Activated CD4-positive, alpha-beta T cell treated with anti-CD3 and anti-CD28 coated beads, Interleukin-2, amount 50 U/mL, for 4 hours (primary cell): ENCODE data around the gene ARG1.
A peak's percentile ranks its signal among the peaks of the same experiment; 100 is the strongest.
"Not testable (repeated sequence)": the region's sequence is repeated elsewhere in the genome, so short reads cannot be mapped to it uniquely, and the experiment has no call there.

ENCODE experiments used
- DNase-seq, 2 experiments: peaks; one replicate each; pipeline ENCODE4 v3.0.0-alpha.2; 2020

ARG1 gene

DNA sequence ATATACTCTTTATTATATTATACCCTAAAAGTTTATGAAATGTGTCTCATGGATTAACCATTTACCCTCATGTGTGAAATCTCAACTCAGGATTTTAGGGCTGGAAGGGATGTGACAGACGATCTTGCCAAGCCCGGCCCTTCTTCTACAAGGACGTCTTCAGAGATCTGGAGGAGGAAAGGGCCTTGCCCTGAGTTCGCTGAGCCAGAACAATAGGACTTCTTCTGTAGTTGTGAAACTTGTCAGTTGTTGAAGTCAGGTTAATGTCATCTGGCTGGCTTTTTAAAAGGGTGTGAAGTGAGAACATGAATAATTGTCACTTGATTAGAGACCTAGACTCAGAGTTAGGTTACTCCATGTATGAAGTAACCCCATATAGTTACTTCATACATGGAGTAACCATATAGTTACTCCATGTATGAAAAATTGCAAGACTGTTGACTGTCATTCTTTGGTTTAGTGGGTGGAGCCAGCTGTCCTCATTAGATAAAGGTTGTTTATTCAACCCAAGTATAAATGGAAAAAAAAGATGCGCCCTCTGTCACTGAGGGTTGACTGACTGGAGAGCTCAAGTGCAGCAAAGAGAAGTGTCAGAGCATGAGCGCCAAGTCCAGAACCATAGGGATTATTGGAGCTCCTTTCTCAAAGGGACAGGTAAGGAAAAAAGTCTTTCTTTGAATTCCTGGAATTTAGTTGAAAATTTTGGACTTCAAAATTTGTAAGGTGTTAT, at the start of gene ARG1:
Gene ARG1, plus strand, starts transcription at position 541 of the 730 bp plus-strand sequence. Its CDS starts 57 bp downstream, at position 598.
- no peak for DNase-seq

DNA sequence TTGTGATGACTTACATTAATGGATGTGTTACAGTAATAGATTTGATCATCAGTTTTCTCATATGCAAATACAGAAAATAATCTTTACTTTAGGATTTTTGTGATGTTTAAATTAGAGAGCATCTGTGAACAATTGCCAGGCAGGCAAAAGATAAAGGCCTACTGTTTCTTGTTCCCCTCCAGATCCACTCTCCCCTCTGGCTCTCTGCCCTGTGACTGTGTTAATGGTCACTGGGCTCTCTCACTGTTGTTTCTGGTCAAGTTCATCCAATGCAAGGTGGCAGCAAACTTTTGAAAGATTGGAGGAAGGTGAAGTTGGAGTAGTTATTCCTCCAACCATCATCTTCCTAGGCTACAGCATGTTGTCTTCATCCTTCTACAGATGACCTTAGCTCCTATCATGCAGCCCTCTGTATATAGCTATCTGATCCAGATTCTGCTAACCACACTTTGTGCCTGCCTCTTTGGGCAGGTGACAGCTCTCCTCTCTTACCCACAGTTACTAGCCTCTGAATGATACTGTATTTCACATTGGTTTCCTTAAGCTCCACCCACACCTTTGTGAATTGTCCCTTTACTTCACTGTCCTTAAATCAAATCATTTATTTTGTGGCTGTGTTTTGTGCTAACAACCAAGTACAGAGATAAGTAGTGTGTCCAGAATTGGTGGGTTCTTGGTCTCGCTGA, 48.9 kb upstream of the ARG1 start:
- DNase-seq = no peak

DNA sequence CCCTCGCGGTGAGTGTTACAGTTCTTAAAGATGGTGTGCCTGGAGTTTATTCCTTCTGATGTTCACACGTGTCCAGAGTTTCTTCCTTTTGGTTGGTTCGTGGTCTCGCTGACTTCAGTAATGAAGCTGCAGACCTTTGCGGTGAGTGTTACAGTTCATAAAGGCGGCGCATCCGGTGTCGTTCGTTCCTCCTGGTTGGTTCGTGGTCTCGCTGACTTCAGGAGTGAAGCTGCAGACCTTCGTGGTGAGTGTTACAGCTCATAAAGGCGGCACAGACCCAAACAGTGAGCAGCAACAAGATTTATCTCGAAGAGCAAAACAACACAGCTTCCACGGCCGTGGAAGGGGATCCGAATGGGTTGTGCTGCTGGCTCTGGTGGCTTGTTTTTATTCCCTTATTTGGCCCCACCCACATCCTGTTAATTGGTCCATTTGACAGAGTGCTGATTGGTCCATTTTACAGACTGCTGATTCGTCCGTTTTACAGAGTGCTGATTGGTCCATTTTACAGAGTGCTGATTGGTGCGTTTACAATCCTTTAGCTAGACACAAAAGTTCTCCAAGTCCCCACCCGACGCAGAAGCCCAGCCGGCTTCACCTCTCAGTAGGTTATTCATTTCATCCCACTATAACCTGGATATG, 48.2 kb upstream of the ARG1 start:
- DNase-seq = no peak

DNA sequence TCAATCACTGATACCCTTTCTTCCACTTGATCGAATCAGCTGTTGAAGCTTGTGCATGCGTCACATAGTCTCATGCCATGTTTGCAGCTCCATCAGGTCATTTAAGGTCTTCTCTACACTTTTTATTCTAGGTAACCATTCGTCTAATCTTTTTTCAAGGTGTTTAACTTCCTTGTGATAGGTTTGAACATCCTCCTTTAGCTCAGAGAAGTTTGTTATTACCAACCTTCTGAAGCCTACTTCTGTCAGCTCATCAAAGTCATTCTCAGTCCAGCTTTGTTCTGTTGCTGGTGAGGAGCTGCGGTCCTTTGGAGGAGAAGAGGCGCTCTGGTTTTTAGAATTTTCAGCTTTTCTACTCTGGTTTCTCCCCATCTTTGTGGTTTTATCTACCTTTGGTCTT, 42.1 kb upstream of the ARG1 start:
- not testable (repeated sequence) for DNase-seq

DNA sequence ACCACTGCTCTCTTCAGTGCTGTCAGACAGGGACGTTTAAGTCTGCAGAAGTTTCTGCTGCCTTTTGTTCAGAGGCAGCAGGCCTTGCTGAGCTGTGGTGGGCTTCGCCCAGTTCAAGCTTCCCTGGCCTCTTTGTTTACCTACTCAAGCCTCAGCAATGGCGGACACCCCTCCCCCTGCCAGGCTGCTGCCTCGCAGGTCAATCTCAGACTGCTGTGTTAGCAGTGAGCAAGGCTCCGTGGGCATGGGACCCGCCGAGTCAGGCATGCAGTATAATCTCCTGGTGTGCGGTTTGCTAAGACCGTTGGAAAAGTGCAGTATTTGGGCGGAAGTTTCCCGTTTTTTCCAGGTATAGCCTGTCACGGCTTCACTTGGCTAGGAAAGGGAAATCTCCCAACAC, 41.3 kb upstream of the ARG1 start:
- DNase-seq = not testable (repeated sequence)

DNA sequence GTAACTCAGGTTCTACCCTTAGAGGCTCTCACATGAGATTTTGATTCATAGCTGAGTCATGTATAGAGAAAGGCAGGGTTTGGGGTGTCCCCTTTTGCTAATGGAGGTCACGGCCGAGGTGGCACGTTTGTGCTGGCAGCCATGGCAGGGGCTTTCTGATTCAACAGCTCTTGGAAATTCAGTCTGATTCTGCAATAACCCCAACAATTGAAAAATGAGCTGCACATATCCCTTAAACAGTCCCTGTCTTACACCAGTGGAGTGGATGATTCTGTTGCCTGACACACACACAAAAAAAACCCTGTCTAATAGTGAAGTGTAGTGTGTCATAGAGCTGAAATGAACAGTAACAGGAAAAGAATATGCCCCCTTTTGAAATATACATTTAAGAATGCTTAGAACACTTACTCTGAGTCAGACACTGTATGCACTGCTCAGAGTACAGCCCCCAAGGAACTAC, 40.4 kb upstream of the ARG1 start:
- peak; percentile 39 to 41 for DNase-seq

DNA sequence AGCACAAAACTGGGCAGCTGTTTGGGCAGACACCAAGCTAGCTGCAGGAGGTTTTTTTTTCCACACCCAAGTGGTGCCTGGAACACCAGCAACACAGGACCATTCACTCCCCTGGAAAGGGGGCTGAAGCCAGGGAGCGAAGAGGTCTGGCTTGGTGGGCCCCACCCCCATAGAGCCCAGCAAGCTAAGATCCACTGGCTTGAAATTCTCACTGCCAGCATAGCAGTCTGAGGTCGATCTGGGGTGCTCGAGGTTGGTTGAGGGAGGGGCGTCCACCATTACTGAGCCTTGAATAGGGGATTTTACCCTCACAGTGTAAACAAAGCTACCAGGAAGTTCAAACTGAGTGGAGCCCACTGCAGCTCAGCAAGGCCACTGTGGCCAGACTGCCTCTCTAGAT, 34.4 kb upstream of the ARG1 start:
- not testable (repeated sequence) for DNase-seq

DNA sequence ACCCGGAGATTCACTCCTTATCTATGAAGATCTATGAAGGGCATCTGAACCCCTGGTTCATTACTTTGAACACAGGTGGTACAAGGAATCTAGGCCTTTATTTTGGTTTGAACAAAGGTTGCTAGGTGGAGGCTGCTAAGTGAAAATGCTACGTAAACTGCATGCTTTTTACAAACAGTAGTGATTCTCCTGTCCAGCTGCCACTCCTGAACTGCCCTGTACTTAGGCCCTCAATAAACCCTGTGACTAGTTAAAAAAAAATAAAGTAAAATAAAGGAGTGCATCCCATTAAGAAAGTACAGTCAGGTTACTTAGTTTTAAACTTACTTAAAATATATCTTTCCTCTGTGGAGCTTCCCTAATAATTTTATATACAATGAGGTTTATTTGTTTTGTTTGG, 27.7 kb upstream of the ARG1 start:
- no peak for DNase-seq

DNA sequence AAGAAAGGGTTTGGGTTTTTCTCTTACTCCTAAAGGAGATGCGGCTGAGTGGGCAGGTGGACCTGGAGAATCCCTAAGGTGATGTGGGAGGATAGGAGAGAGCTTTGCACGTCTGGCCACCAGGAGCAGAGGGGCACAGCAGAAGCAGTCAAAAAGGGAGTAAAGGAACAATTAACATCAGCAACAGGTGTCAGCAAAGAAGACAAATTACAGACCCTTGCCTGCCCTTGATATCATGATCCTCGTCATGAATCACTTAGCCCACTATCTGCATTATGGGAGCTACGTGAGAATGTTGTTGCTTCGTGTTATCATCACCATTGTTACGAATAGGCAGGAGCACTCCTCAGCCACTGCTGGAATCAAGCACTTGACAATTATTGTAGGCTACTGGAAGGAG, 25.5 kb upstream of the ARG1 start:
- no peak for DNase-seq

DNA sequence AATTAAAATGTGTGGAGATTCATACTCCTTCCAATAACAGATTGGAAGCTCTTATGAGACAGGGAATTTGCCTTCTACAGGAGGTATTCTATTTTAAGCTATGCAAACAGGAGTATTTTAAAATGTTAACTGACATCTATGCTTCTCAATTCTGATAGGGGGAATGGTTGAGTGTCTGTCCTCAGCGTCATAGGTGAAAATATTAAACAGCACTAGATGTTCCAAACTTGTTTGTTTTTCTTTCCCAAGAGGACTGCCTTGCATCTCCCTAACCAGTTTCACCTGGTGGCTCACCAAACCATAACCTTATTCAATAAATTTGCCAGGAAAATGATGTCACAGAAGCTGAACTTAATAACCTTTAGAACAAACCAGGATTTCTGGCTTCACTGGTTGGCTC, 24.6 kb upstream of the ARG1 start:
- DNase-seq = no peak

DNA sequence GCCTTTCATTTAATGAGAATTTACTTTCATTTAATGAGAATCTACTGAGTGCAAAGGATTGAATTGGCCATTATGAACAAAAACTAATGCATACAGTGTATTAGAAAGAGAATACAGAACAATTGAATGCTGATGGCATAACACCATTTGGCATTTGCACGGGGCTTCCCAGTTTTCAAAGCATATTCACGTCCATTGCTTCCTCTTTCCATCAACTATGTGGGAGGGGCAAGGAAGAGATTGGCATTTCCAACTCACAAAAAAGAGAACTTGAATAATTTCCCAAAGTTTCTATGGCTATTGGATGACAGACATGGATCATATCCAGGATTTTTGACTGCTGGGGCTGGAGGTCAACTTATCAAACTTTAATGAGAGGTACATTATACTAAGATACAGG, 23.2 kb upstream of the ARG1 start:
- DNase-seq = no peak

DNA sequence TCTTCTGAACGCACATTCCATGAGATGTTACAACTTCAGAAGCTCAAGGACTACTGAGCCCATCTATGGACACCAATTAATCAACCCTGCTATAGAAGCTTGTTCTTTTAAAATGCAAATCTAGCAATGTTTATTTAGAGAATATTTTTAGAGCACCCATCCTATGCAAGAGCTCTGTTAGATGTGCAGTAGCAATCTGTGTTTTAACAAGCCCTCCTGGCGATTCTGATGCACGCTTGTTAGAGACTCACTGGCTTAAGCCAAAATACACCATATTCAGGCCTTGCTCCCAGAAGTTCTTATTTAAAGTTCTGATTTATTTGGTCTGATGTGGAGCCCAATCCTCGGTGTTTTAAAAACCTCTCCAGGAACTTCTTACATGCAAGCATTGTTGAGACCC, 21.1 kb upstream of the ARG1 start:
- DNase-seq = no peak

DNA sequence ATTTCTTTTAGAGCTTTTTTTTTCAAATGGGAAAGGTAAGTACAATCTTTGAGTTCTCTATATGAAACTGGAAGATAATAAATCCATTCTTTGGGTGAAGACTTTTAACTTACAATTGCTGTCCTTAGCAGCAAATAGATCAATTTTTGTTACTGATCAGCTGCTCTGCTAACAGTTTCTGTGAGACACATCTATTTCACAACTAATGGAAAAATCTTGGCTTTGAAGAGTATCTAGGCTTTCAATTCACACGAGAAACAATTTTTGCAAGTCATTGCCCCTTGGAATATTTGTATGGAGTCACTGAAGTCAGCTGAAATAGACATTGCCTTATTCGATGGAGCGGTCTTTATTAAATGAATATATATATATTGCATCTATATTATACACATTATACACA, 20.5 kb upstream of the ARG1 start:
- DNase-seq = no peak

DNA sequence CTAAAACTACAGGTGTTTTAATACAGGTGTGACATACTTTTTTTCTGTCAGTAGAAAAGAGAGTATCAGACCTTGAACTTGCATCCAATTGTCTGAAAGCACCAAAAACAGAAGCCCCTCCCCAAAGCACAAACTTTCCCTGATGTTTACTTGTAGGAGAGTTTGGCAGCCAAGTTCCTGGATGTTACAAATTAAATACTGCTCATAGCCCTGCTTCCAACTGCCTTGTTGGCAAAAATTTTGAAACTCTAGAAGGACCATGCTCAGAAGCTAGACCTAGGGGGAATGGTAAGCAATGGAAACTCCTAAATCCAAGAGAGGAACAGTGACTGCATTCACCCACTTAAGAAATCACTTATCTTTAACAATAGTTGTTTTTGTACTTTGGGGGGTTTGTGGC, 17.0 kb upstream of the ARG1 start:
- DNase-seq = no peak

DNA sequence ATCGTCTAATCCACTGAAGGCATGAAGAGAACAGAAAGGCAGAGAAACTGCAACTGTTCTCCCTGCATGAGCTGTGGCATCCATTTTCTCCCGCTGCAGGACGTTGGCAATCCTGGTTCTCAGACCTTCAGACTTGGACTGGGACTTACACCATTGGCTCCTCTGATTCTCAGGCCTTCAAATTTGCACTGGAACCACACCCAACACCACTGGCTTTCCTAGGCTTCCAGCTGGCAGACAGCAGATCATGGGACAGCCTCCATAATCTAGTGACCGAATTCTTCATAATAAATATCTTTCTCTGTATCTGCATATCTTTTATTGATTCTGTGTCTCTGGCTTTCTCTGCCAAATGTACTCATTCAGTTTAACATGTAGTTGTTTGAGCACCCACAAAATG, 14.1 kb upstream of the ARG1 start:
- no peak for DNase-seq

DNA sequence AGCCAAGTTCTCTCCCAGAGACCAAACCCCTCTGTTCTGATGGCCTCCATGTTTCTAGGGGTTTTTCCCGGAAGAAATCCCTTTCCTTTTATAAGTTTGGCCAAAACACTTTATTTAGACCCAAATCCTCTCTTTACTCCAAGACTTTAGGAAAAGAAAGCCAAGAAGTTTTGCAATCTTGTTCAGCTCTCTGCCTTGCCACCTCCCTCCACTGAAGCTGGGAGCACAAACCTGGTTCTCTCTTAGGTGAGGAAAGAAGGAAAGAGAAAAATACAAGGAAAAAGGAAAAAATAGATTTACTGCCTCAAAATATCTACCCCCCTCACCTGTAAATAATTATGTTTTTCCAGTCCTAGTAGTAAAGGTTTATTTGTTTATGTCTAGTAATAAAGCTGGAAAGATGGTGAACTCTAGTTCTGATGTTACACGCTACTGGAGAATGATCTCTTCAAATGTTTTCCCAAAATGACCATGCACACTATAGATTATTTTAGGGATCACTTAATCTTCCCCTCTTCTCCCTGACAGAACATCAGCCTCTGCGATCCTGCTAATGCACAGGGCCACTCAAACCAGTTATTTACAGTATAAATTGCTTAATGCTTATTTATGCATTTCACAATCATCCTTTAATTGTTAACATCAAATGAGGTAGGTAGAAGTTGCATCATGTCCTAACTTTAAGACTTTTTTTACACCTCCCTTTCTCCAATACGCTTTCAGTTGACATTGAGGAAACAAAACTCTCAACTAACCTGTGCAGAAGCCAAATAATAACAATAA, 10.9 kb upstream of the ARG1 start:
- no peak for DNase-seq

DNA sequence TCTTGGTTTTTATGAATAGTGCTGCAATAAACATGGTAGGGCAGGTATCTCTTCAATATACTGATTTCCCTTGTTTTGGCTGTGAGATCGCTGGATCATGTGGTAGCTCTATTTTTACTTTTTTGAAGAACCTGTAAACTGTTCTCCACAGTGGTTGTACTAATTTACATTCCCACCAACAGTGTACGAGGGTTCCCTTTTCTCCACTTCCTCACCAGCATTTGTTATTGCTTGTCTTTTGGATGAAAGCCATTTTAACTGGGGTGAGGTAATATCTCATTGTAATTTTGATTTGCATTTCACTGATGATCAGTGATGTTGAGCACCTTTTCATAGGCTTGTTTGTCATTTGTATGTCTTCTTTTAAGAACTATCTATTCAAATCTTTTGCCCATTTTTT, 8.0 kb upstream of the ARG1 start:
- DNase-seq = no peak

DNA sequence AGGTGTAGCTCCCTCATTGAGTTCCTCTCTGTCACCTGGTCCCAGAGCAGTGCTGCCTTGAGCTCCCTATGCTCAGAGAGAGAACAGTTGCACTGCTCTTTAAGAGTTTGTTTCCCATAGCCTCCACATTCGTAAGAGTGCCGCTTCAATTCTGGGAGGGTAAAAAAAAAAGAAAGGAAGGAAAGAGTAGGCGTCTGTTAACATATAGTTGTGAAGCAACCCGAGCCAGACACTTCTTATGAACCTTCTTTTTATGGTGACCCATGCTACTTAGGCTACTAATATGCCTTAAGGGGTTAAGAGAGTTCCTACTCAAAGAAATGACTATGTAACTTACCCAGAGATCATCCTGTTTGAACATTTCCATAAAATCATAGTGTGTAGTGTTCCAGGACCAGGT, 4.3 kb upstream of the ARG1 start:
- no peak for DNase-seq

DNA sequence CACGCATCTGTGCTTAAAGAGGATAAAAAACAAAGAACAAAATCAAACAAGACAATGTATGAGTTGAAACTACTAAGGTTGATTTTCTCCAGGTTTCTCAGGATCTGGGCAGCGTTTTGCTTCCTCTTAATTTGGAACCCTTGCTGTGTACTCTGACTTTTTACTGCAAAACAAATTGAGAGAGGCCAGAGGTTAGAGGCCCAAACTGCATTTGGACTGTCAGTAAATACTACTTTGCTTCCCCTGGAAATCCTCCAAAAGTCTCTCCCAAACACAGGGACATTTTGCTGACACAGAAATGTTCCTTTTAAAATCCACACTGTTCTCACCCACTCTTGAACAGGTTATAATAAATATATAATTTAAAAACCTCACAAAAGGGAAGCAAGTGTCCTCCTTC, 1.1 kb downstream of the ARG1 start:
- DNase-seq = no peak

DNA sequence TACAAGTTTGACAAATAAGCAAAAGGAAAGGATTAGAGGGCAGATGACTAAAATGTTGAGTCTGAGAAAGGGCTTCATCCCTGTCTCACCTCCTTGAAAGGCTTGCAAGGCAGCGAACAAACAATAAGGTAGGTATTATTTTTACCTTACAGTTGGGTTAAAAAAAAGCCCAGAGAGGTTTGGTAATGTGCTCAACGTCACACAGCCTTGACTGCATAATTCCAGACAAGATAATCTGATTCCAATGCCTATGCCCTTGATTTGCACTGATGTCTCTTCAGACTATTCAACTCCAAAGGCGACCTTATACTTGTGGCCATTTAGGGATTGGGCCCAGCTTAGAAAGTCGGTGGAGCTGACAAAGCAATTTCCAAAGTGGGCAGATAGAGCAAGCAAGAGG, 1.7 kb downstream of the ARG1 start:
- no peak for DNase-seq

DNA sequence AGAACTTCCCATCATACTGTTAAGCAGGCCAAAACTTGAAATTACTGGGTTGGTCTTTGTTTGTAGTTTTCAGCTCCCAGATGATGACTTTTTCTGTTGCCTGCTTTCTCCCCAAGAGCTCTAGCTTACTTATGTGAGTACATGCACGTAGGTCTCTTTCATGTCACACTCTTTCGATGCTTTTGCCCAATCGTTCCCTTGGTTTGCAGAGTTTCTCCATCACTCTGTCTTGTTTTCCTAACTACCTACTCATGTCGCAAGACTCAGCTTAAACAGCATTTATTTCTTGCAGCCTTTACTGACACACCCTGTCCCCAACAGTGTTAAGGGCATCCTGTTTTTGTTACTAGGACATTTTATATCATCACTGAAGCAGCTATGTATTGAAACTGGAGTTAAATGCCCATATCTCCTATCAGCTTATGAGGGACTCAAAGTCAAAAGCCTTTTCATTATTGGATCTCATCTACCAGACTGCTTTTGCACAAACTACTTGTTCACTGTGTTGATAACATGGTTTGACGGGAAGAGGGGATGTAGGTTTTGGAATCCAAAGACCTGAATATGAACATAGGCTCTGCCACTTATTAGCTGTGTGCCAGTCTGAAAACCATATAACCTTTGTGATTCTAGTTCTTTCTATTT, 2.9 kb downstream of the ARG1 start:
- no peak for DNase-seq

DNA sequence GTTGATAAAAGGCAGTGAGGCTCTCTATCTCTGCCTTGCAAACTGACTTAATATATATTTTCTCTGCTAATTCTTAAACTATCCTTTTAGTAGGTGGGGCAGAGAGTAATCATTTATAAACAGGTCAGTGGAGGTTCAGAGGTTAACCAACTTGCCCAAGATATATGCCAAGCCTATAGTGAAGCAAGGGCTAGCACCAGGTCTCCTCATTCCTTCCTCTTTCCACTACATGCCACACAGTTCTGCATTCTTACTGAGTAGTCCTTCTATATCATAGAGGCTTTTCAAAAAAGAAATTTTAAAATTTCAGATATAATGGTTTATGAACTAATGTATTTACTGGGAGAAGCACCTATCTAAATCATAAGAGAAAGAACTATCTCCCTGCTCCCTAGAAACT, 8.5 kb downstream of the ARG1 start:
- no peak for DNase-seq

DNA sequence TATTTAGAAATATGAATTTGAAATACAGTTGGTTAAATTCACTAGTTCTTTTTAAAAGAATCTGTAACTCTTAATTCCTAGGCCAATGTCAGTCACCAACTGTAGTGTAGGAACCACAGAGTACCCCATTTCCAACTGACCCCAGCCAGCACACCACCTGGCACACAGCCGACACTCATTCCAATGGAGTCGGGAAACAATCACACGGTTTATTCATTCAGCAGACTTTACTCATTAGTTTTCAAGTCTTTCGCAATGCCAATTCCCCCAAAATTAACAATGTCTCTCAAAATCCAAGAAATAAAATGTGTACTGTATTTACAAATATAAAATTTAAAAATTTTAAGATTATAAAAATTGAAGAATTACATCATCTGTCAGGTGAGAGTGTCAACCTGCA, 13.5 kb downstream of the ARG1 start:
- DNase-seq = no peak
